ENCODE measurements around the gene TMEM178B.

Gene TMEM178B

GRCh38 chr7:141242568-141242967 is 168.7 kb downstream of the TMEM178B start:
- CTCF ChIA-PET = no interaction called here
- Histone ChIP-seq H3K9me3 (ENCODE audit: control insufficient read depth, insufficient read depth, low read depth, low read length) (no peaks in the 10 kb centered on the region), H3K4me1 (ENCODE audit: control insufficient read depth, insufficient read depth, low read length) (no peaks in the 10 kb centered on the region), H3K4me3 (ENCODE audit: low read depth, low read length) (no peak overlapping the region), H3K36me3 (ENCODE audit: control insufficient read depth in 2 of 2, insufficient read depth in 1 of 2, low read length in 2 of 2) (no peaks in the 10 kb centered on the region), H3K27ac (ENCODE audit: extremely low read depth, low read depth, low read length) (no peak overlapping the region)
- TF ChIP-seq ZBTB1 (tag by site-specific recombination; IDR thresholded peaks at IDR 0.05) = no peak
- no peak for TF ChIP-seq ZNF354C (tag by site-specific recombination; IDR thresholded peaks at IDR 0.05; ENCODE audit: borderline replicate concordance, low read depth)
- no peak for TF ChIP-seq ZNF580 (tag by site-specific recombination; IDR thresholded peaks at IDR 0.05)
- POLR2A ChIA-PET = no interaction called here

- ChIA-PET CTCF (no interaction called here), POLR2A (no interaction called here)
- no peak overlapping the region for H3K27ac ChIP-seq (ENCODE audit: extremely low read depth, low read depth, low read length)
- no peaks in the 10 kb centered on the region for H3K36me3 ChIP-seq (ENCODE audit: control insufficient read depth in 2 of 2, insufficient read depth in 1 of 2, low read length in 2 of 2)
- no peak for TF ChIP-seq PATZ1 (tag by site-specific recombination; IDR thresholded peaks at IDR 0.05)
- TF ChIP-seq ATF2 (tag by site-specific recombination; IDR thresholded peaks at IDR 0.05; ENCODE audit: low read depth) = no peak
- TF ChIP-seq ZNF341 (tag by site-specific recombination; IDR thresholded peaks at IDR 0.05; ENCODE audit: low read depth) = no peak
- no peak for TF ChIP-seq ZNF48 (tag by site-specific recombination; IDR thresholded peaks at IDR 0.05)
- TF ChIP-seq ZNF529 (tag by site-specific recombination; IDR thresholded peaks at IDR 0.05; ENCODE audit: insufficient replicate concordance) = no peak
- no peak for TF ChIP-seq ZNF121 (tag by site-specific recombination; IDR thresholded peaks at IDR 0.05)
- TF ChIP-seq ZNF19 (tag by site-specific recombination; IDR thresholded peaks at IDR 0.05; ENCODE audit: low read depth) = no peak
- no peak for TF ChIP-seq KLF10 (tag by site-specific recombination; IDR thresholded peaks at IDR 0.05)
- TF ChIP-seq PRDM6 (tag by site-specific recombination; IDR thresholded peaks at IDR 0.05) = no peak
- no peaks in the 10 kb centered on the region for H3K4me1 ChIP-seq (ENCODE audit: control insufficient read depth, insufficient read depth, low read length)
- H3K9me3 ChIP-seq (ENCODE audit: control insufficient read depth, insufficient read depth, low read depth, low read length) = no peaks in the 10 kb centered on the region
- no peak overlapping the region for H3K4me3 ChIP-seq (ENCODE audit: low read depth, low read length)
Observed at GRCh38 chr7:141243368-141243767, 169.5 kb downstream of the TMEM178B start.

- Histone ChIP-seq H3K4me3 (ENCODE audit: low read depth, low read length) (no peak overlapping the region), H3K9me3 (ENCODE audit: control insufficient read depth, insufficient read depth, low read depth, low read length) (no peaks in the 10 kb centered on the region), H3K36me3 (ENCODE audit: control insufficient read depth in 2 of 2, insufficient read depth in 1 of 2, low read length in 2 of 2) (no peaks in the 10 kb centered on the region), H3K4me1 (ENCODE audit: control insufficient read depth, insufficient read depth, low read length) (no peaks in the 10 kb centered on the region), H3K27ac (ENCODE audit: extremely low read depth, low read depth, low read length) (no peak overlapping the region)
- POLR2A ChIA-PET = interaction anchor here (0.6 kb wide), 1 partner anchor 45 kb away, joined by 4 read pairs; no protein-coding TSS in a partner anchor
- CTCF ChIA-PET = no interaction called here
- no peak for TF ChIP-seq ZNF169 (tag by site-specific recombination; IDR thresholded peaks at IDR 0.05)
- TF ChIP-seq ZNF366 (tag by site-specific recombination; conservative IDR thresholded peaks at IDR 0.05) = no peak
- no peak for TF ChIP-seq ZNF354C (tag by site-specific recombination; IDR thresholded peaks at IDR 0.05; ENCODE audit: borderline replicate concordance, low read depth)
- TF ChIP-seq PRDM6 (tag by site-specific recombination; IDR thresholded peaks at IDR 0.05) = no peak
- no peak for TF ChIP-seq ZNF214 (tag by site-specific recombination; IDR thresholded peaks at IDR 0.05; ENCODE audit: borderline replicate concordance)
- TF ChIP-seq PBX3 (CRISPR knock-in tag; IDR thresholded peaks at IDR 0.05) = no peak
- TF ChIP-seq ZBTB17 (tag by site-specific recombination; IDR thresholded peaks at IDR 0.05) = no peak
- no peak for TF ChIP-seq ZNF585B (tag by site-specific recombination; IDR thresholded peaks at IDR 0.05)
- no peak for TF ChIP-seq ZNF18 (tag by site-specific recombination; IDR thresholded peaks at IDR 0.05)
- TF ChIP-seq ZNF223 (tag by site-specific recombination; IDR thresholded peaks at IDR 0.05) = no peak
Observed at GRCh38 chr7:141244435-141244834, 170.6 kb downstream of the TMEM178B start.
